Cardiac septum (tissue), 1 donor: ENCODE data around the gene TCERG1L. TPM values are rescaled to one million over a fixed set of nuclear protein-coding genes. Genes with fewer than 3 reads are reported as not detected.
"Not testable (repeated sequence)": the region's sequence is repeated elsewhere in the genome, so short reads cannot be mapped to it uniquely, and the experiment has no call there.

Experiments
- DNase-seq: peaks from one replicate; pipeline ENCODE4 v3.0.0-alpha.2; 2020; ENCODE audit warnings: low spot score
- intact Hi-C: fragments of 100-400 bp; cut with DNase I; formaldehyde crosslinking; loops from one replicate; pipeline ENCODE4 v1.14.0; 2022
- total RNA-seq: library from RNA; stranded (reverse); fragmentation: NEBNext Ultra II Directional; extraction: Animal tissue kit (Norgen Biotek cat#: 25700); gene quantifications from one replicate; pipeline ENCODE4 v1.2.1, GENCODE V29; 2021
- donor health status: DM: no; HTN: no; CAD: no.

The TCERG1L gene
- total RNA-seq, 1 donor from 2014 or later = not detected

DNA sequence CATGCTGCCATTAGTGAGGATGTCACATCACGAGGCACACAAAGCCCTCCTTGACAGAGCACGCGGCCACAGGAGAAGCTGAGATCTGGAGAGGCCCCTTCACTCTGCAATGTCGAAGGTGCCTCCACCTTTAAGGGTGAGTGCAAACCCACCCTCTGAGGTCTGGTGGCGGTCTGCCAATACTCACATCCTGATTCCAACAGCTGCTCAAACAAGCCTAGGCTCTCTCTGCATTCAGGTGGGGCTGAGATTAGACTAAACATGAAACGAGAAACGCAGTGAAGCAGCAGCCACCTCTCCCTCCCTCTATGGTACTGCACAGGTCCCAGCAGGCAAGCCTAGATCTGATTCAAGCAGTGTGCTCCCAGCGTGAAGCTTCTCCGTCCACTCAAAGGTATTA lies 151.8 kb downstream of the TCERG1L start:
- intact Hi-C loops = no loop called here
- no peak for DNase-seq

DNA sequence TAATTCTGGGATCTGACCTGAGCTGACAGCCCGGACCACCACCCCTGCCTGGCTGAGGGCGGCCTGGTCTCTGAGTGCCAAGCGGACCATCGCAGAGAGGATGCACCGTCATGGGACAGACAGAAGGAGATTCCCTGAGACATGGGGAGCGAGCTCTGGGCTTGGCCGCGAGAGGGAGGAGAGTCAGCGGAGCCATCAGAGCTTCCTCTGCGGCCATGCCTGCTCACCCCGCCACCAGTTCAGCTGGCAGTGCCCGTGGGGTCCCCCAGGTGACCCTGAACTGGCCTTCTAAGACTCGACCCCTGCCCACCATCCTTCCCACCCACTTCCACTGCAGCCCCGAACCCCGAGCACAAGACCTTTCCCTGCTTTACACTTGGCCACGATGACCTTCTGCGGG lies 152.8 kb downstream of the TCERG1L start:
- intact Hi-C loops = no loop called here
- no peak for DNase-seq

DNA sequence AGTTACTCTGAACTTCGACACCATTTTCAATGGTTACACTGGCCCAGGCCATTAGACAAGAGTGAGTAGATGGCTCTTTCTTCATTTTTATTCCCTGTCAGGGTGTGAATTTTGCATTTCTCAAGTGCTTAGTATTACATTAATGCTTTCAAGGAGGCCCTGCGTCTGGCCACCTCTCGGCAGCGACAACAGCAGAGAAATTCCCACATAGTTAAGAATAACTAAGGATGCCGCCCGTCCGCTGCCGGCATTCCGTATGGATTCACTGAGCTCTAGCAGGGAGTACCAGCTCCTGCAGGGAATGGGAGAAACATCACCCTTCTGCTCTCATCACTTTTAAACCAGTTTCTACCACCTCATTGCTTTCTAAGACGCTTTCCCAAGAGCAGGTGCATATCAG lies 153.6 kb downstream of the TCERG1L start:
- DNase-seq = no peak
- intact Hi-C loops = no loop called here

DNA sequence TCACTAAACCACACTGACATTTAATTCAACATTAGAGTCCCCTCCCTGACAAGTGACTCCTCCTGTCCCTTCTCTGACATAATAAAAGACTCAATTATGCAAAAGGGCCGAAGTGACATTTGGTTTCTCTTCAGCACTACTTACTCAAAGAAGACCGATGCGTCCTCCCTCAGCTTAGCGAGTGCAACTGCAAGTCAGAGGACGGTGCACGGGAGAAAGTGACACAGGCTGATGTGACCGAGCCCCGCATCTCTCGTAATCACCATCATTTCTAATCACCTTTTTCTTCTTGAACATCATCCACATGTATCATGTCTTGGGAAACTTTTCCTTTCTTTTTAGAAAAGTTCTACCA lies 155.7 kb downstream of the TCERG1L start:
- DNase-seq = no peak
- intact Hi-C loops = no loop called here

DNA sequence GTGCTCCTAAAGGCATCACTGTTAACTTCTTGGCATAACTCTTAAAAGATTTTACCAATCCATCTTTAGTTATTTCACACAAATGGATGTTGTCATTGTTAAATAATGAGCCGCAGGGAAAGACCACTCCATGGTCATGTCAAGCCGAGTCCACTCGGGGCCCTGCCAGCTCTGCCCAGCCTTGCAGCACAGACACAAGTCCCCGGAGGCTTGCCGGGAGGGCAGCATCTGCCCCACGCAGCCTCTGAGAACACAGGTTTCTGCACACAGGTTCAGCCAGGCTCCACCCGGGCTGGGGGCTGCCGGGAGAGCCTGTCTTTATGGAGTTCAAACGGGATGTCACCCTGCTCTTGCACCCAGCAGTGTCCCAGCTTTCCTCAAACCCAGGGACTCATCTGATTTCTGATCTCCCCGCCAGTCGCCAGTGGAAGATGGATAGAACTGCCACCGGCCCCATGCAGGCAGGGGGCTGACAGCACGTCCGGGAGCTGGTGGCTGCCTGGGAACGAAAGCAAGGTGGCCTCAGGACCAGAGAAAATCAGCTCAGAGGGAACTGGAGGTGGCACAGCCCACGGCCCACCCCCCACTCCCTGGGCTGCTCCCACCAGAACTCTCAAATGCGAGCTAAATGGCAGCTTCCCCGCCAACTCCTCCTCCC lies 156.2 kb downstream of the TCERG1L start:
- no peak for DNase-seq
- intact Hi-C loops = no loop called here

DNA sequence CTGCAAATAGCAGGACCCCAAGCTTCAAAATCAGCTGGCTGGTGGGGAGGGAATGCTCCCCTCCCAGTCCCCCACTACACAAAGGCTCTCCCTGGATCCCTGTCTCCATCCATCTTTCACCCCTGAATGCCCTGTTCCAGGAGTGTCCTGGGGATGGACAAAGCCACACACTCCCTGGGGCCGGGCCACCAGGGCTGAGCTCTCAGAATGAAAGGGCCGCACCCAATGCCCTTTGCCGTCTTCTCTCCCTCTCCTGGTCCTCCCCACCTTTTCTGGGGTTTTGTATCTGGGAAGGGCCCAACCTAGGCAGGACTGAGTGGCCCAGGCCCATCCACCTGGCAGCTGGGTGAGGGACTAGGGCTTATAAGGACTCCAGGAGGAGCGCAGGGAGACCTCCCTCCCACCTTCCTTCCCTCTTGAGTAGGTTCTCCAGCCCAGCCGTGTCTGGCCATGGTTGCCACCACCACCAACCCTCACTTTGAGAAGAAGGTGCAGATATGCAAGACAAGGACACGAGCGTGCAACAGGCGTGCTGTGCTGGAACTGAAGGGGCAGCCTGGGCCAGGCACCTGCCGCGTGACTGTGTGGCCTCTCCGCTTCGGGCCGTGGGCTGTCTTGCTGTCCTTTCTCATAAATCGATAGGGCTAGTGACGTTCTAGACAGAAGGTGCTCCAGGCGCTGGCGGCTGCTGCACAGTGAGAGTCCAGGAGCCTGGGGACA lies 157.1 kb downstream of the TCERG1L start:
- intact Hi-C loops = no loop called here
- no peak for DNase-seq

DNA sequence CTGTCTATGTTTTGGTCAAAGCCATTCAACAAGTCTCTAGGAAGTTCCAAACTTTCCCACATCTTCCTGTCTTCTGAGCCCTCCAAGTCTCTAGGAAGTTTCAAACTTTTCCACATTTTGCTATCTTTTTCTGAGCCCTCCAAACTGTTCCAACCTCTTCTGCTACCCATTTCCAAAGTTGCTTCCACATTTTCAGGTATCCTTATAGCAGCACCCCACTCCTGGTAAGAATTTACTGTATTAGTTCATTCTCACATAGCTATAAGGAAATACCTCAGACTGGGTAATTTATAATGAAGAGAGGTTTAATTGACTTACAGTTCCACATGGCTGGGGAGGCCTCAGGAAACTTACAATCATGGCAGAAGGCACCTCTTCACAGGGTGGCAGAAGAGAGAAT lies 159.1 kb downstream of the TCERG1L start:
- intact Hi-C loops, DNase-seq: not testable (repeated sequence)

DNA sequence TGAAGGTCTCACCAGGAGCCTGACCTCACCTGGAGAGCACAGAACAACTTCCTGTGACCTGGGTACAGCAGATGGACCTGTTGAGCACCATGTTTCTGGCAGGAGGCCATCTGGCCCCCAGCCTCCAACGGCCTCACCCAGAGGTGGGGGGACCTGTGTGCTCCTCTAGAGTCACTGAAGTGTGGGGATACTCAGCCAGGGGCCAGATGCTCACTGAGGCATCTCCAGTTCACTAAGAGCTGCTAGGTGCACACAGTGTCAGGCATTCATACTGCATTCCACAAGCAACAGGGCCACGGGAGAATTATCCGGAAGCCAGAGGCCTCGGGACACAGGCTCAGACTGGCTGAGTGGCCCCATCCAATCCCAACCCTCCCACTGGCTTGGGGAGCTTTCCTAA lies 161.4 kb downstream of the TCERG1L start:
- intact Hi-C loops = no loop called here
- DNase-seq = no peak

DNA sequence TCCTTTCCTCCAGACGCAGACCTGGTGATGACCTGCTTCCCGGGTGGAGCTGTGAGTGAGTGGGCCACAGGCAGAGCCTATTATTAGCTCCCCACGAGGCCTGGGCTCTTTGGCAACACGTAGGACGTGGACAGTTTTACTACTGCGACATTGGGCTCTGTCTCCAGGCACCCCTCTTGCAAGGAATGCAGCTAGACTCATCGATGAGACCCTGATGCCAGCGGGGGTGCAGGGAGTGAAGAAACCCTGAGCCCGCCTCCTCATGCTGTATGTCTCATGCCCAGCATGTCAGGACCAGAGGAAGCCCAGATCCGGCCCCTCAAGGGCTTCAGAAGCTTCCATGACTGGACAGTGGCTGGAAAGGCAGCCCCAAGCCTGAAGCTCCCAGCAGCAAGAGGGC lies 161.9 kb downstream of the TCERG1L start:
- DNase-seq = no peak
- intact Hi-C loops = no loop called here

DNA sequence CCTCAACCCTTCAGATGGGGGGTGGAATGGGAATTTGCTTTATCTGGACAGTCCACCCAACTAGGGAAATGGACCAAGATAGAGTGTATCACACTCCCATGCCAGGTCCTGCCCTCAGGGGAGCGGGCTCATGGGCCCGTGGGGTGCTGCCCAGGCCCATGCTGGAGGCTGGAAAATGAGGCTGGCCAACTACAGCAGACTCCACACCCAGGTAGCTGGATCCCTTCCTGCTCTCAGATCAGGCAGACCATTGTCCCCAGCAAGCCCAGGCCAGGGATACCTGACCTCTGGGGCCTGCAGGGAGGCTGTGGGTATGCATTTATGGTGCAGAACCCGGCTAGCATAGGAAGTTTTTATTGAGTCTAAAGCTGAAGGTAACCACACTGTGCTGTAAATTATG lies 162.4 kb downstream of the TCERG1L start:
- DNase-seq = no peak
- intact Hi-C loops = no loop called here

DNA sequence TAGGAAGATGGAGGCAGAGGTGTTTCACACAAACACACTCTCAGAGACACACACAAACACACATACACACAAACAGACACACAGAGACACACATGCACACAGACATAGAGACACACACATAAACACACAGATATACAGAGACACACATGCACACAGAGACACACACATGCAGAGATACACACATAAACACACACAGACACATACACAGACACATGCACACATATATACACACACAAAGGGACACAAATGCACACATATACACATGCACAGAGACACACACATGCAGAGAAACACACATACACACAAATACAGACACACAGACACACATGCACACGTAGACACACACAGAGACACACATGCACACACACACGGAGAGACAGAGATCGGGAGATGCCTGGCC lies 163.3 kb downstream of the TCERG1L start:
- DNase-seq = no peak
- intact Hi-C loops = no loop called here

DNA sequence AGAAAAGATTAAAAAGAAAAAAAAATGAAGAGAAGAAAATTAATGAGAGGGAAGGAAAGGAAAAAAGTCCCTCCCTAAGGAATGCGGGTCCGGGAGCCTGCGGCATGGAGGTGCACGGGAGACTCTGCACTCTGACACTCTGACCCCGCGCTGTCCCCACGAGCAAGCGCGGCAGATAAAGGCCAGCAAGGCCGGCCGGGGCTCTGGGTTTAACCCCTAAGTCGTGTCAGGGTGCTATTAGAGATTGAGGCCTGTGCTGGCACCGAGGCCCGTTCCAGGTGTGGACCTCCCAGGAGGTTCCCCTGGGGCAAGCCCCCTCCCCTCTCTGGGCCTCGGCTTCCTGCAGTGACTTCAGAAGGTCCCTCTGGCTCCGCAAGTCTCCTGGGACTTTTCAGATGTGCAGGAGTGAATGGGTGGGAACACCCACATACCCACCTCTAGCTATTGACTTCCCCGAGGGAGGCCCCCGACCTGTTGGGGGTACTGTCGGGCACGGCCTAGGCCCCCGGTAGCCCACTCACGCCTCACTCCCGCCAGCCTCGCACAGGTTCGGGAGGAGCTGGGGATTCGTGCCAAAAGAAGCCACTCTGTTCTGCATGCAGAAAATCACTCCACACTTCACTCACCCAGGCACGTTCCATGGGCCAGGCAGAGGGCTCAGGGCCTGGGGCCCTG lies 164.1 kb downstream of the TCERG1L start:
- intact Hi-C loops = no loop called here
- no peak for DNase-seq

DNA sequence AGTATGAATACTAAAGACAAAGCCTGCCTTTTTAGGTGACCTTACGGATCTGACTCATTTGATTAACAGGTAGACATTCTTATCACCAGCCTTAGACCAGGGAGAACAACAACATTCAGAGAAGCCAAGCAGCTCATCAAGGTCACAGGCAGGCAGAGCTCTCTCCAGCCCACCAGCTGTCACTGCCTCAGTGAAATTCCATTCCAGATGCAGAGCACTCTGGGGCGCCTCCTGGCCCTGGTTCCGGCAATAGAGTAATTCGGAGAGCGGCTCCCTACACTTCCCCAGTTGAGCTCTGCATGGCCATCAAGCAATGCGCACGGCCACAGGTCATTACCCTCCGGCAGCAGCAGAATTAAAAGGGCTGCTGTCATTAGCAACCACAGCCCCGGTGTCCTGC lies 164.7 kb downstream of the TCERG1L start:
- intact Hi-C loops = no loop called here
- DNase-seq = no peak

DNA sequence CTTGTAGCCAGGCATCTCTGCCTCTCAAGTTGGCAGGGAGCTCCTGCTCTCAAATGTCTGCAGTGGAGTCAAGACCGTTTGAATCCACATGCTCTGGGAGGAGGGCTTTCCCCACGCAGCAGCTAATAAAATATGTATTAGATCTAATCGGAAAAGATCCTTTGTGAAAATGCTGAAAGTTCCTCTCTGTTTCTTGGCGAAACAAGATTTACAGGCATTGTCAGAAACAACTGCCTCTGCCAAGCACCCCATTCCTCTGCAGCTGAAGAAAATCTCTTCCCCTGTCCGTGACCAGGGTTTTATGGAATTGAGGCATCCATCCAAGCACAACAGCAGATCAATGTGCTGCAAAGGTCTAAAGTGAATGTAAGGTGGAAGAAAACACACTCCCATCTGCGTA lies 165.8 kb downstream of the TCERG1L start:
- no peak for DNase-seq
- intact Hi-C loops = no loop called here

DNA sequence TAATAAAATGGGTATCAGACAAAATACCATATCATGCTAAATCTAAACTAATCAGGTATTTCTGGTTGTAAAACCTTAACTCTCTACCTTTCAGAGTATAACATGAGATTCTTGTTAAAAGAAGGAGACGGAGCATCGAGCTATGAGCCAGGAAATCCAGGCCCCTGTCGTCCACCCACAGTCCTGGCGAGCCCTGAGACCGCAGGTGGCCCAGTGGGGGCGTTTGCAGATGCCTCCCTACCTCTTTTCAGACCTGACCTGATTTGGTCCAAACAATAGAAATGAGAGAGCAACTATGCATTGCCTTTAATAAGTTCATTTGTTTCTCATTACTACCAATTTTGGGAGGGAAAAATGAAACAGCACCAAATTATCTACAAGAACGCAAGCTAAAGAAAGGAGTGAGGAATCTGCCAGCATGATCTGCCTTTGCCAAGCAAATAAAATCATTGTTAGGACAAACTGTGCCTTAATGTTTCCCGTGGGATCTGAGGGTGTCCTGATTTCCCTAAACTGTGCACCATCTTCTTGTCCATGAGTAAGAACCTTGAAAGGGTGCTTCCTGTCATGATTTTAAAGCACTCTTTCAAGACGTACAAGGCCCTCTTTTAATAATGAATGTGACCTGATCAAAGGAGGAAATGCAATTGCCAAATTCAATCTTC lies 166.7 kb downstream of the TCERG1L start:
- intact Hi-C loops = no loop called here
- no peak for DNase-seq

DNA sequence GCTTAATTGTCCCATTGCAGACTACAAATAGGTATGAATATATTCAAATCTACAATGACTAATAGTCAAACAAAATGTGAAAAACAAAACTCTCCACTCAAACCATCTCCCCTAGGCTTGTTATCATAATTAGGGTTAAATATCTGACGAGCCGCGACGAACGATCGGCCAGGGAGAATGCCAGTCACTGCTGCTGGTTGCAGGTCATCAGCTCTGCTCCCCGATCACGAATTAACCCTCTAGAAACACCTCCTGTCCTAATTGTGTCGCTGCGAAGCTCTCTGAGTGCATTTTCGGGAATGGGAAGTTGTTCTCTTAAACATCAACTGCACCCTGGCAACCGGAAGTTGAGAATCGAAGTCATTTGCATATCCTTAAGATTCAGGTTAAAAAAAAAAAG lies 167.3 kb downstream of the TCERG1L start:
- intact Hi-C loops = no loop called here
- no peak for DNase-seq

DNA sequence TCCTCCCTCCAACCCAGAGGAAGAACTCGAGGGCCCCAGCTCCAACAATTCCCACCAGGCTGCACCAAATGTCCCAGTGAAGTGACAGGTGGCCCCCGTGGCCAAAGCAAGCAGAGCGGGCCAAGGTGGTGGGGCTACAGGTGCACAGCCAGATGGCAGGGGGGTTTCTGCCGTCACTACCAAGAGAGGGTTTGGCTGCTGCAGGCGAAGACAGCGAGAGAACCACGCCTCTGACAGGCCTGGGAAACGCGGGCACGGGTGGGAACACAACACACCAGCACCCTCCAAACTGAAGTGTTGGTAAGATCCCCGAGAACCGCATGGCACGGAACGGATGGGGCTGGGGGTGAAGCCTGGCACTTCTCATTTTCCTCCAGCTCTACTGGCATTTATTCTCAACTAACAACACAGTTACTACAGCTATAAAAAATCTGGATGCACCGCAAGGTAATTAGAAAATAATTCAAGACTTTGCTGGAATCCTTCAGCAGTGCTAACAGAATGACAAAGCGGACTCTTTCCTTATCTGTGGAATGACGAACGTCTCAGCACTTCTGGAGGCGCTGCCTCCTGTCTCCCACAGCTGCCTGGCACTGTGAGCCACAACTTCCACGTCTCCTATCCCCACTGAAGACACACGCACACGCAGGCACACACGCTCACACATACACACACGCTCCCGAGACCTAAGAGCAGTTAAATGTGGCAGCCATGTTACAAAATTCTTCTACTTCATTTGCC lies 167.9 kb downstream of the TCERG1L start:
- intact Hi-C loops = no loop called here
- no peak for DNase-seq

DNA sequence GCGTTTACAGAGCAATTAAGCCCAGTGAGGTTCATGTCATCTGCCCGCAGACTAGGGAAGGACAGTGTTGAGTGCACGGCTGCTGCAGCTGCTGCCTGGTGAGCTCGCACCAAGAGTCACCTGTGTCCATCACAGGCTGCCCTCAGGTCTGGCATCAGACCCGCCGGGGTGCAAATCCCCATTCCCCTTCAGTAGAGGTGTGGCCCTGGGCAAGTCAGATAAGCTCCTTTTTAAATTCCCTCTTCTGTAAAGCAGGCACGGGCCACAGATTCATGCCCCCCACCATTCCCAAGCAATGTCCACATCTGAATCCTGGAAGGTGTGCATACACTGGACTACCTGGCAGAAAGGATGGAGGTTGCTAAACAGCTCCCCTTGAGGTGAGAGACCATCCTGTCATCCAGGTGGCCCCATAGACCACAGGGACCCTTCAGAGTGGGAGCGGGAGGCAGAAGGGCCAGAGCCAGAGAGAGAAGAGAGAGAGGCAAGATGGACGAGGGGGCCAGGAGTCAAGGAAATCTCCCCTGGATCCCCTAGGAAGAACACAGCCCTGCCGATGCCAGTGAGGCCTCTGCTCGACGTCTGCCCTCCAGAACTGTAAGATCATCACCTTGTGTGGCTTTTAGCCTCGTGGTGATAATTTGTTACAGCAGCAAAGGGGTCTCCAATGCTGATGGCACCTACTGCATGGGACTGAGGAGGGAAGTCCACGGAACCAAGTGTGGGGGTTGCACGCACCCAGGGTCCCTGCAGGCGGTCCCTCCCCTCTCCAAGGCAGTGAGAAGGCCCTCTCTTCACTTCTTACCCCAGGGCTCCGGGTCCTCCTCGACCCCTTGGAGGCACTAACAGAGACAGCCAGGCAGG lies 168.8 kb downstream of the TCERG1L start:
- intact Hi-C loops = no loop called here
- DNase-seq = no peak
